Right lobe of liver (tissue), 4 donors: ENCODE measurements around the gene RACK1.

Source experiments
- CTCF ChIP-seq, 4 donors: fragments of 200-600 bp in 3 of 4; fragments of 450-650 bp in 1 of 4; IDR thresholded peaks; one replicate each; pipeline versions ENCODE4 v1.5.1 to v1.8.0; 2016 to 2022; ENCODE audit warnings: antibody characterized with exemption in 4 of 4, mild to moderate bottlenecking in 2 of 4
- POLR2A ChIP-seq: fragments of 450-650 bp; IDR thresholded peaks from one replicate; pipeline ENCODE4 v1.6.1; 2017; ENCODE audit warnings: antibody characterized with exemption, mild to moderate bottlenecking
- donor health status: DM: no; HTN: no; CAD: no.
- donor health status: DM: no; HTN: no; CAD: no.
- donor health status: DM: no; HTN: yes; CAD: no.

GRCh38 chr5:181229996-181230395 lies 13.7 kb downstream of the RACK1 start:
- no peak for TF ChIP-seq CTCF (IDR thresholded peaks at IDR 0.05)
- TF ChIP-seq POLR2A, result no peak
